ENCODE measurements around the gene CNTNAP5. TPM values are rescaled to one million over a fixed set of nuclear protein-coding genes. Genes with fewer than 3 reads are reported as not detected.

The CNTNAP5 gene
- total and polyA plus RNA-seq, 12 donors = 0.08 to 4.9 (median 0.96) TPM; not detected in 5

GRCh38 chr2:124369181-124369580, 344.1 kb downstream of the CNTNAP5 start:
- H3K27me3 ChIP-seq = no peaks in the 10 kb centered on the region
- H3K9me3 ChIP-seq (replicated peaks in 1 of 3) = no peaks in the 10 kb centered on the region
- no peak for DNase-seq
- H3K36me3 ChIP-seq (replicated peaks in 1 of 2) = no peaks in the 10 kb centered on the region
- no peaks in the 10 kb centered on the region for H3K4me1 ChIP-seq (replicated peaks in 1 of 2)
- intact Hi-C loops (cut with DNase I) = no loop called here
- 72 to 85% (median 78%) methylated on average over 4 of the region's 4 CpGs for WGBS, 4 donors
- TF ChIP-seq CTCF (IDR thresholded peaks at IDR 0.05) (no peak), POLR2A (IDR thresholded peaks at IDR 0.05) (no peak)
- no peak overlapping the region for H3K4me3 ChIP-seq
- H3K27ac ChIP-seq = no peak overlapping the region

- Histone ChIP-seq H3K27me3 (no peaks in the 10 kb centered on the region), H3K4me3 (no peak overlapping the region), H3K27ac (no peak overlapping the region), H3K9me3 (replicated peaks in 1 of 3) (no peaks in the 10 kb centered on the region), H3K4me1 (replicated peaks in 1 of 2) (no peaks in the 10 kb centered on the region), H3K36me3 (replicated peaks in 1 of 2) (no peaks in the 10 kb centered on the region)
- no peak for TF ChIP-seq CTCF (IDR thresholded peaks at IDR 0.05)
- TF ChIP-seq POLR2A (IDR thresholded peaks at IDR 0.05) = no peak
- 42 to 59% (median 51%) methylated on average over 3 of the region's 3 CpGs for WGBS, 4 donors
- intact Hi-C loops (cut with DNase I) = no loop called here
- DNase-seq = no peak
These were observed 355.2 kb downstream of the CNTNAP5 start for GRCh38 chr2:124380221-124380749.

GRCh38 chr2:124382067-124382618, 357.1 kb downstream of the CNTNAP5 start:
- intact Hi-C loops (cut with DNase I) = no loop called here
- Histone ChIP-seq H3K27me3 (no peaks in the 10 kb centered on the region), H3K9me3 (replicated peaks in 1 of 3) (no peaks in the 10 kb centered on the region), H3K4me3 (no peak overlapping the region), H3K4me1 (replicated peaks in 1 of 2) (no peaks in the 10 kb centered on the region), H3K36me3 (replicated peaks in 1 of 2) (no peaks in the 10 kb centered on the region), H3K27ac (no peak overlapping the region)
- 71 to 84% (median 76%) methylated on average over 1 of the region's 1 CpG for WGBS, 4 donors
- DNase-seq = no peak
- no peak for TF ChIP-seq POLR2A (IDR thresholded peaks at IDR 0.05)
- TF ChIP-seq CTCF (IDR thresholded peaks at IDR 0.05) = no peak

- H3K9me3 ChIP-seq (replicated peaks in 1 of 3) = no peaks in the 10 kb centered on the region
- TF ChIP-seq POLR2A (IDR thresholded peaks at IDR 0.05) (no peak), CTCF (IDR thresholded peaks at IDR 0.05) (no peak)
- H3K4me1 ChIP-seq (replicated peaks in 1 of 2) = no peaks in the 10 kb centered on the region
- WGBS, 4 donors = 59 to 72% (median 68%) methylated on average over 3 of the region's 3 CpGs
- intact Hi-C loops (cut with DNase I) = no loop called here
- no peaks in the 10 kb centered on the region for H3K36me3 ChIP-seq (replicated peaks in 1 of 2)
- DNase-seq = no peak
- no peak overlapping the region for H3K4me3 ChIP-seq
- no peaks in the 10 kb centered on the region for H3K27me3 ChIP-seq
- H3K27ac ChIP-seq = no peak overlapping the region
These were observed 370.9 kb downstream of the CNTNAP5 start for GRCh38 chr2:124395961-124396360.
